HG03060 (cell line): ENCODE data around the gene ARID1B.
A peak's percentile ranks its signal among the peaks of the same experiment; 100 is the strongest.

Experiments
- ATAC-seq: cut with Tn5 transposase; IDR thresholded peaks from one replicate; pipeline ENCODE4 v1.9.1; 2021; ENCODE audit warnings: low read depth, moderate number of reproducible peaks; ENCODE audit not compliant: unreplicated experiment

ARID1B gene

DNA sequence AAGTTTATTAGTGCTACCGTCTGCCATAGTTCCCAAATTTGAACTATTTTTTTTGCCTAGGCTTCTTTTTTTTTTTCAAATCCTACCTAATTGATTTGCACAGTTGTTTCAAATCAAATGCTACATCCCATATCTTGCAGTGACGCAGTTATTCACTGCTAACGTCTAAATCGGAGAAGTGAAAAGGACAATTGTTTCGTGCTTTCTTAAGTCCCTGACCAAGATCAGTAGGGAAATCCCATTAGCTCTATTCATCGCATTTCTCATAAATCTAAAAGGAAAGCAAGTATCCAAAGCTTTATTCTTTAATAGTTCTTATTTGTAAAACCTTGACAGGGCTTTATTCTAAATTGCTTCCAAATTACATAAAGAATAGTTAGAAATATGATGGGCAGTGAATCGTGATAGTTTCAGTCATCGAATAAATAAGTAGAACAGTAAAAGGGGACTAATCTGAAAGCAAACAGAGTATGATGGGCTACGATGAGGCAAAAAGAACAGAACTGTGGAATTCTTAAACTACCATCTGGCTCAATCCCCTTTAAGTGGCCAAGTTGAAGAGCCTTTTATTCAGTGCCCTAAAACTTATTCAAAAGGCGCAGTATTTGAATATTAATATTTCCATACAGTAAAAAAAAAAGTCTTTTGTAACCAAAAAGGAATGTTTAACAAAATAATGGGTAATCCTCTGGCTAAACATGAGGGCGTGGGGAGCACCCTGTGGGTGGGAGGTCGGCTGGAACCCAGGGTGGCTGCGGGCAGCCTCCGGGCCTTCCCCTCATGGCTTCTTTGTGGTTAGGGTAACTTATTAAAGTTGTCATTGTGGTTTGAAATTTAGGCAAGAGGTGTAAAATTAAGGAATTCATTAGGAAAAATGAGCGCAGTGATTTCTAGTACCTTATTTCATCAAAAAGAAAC, 3.0 kb upstream of the ARID1B start:
- ATAC-seq, result no peak

DNA sequence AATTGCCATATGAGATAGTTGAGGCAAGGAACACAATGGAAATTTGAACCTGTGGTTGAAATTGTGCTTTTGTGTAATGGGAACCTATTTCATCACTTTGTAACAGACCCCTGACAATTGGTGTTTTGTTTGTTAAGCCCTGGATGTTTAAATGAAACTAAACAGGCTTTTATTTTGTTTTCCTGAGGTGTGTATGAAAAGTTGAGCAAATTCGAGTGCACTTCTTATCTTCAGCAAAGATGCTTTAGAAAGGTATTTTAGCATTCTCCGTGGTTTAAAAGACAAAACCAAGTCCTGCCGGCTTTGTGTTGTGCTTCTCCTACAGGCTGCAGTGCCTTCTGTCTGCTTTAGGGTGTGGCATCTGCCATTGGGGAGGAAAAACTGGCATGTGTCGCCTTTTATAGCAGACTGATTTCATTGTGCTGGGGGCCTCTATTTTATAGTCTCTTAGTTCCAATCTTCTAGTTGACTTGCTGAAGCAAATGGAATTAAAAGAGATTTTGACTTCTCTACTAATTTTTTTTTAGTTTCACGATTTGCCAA, 2.2 kb upstream of the ARID1B start:
- ATAC-seq, result no peak

DNA sequence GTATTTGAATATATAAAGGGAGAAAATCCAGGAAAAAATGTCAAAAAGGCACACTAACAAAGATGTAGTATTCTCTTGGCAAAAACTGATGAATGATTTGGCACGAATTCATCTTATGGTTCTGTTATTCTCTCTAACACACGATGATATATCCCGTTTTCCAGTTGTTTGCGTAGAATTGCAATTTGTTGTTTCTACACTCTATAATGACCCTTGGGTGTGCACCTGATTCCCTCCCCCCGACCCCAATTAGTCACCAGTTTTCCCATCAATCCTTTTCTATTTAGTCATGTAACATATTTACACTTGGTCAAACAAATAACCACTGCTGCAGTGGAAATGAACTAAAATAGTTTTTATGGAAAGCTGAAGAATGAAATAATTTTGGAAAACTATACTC, 1.5 kb upstream of the ARID1B start:
- no peak for ATAC-seq

DNA sequence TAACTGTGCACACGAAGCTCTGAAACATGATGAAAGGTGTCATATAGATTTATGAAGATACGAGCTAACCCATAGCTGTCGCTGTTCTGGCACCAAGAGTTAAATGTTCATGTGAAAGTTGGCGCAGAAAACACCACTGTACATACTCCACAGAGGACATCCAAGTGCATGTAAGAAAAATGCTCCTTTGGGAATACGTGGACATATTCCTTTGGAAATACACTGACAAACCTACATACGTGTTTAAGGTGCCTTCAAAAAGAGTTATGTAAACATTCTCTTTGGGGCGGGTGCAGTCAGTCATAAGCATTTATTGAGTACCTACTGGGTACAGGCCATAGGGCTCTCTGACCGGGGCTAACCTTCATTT, 723 bp upstream of the ARID1B start:
- no peak for ATAC-seq

DNA sequence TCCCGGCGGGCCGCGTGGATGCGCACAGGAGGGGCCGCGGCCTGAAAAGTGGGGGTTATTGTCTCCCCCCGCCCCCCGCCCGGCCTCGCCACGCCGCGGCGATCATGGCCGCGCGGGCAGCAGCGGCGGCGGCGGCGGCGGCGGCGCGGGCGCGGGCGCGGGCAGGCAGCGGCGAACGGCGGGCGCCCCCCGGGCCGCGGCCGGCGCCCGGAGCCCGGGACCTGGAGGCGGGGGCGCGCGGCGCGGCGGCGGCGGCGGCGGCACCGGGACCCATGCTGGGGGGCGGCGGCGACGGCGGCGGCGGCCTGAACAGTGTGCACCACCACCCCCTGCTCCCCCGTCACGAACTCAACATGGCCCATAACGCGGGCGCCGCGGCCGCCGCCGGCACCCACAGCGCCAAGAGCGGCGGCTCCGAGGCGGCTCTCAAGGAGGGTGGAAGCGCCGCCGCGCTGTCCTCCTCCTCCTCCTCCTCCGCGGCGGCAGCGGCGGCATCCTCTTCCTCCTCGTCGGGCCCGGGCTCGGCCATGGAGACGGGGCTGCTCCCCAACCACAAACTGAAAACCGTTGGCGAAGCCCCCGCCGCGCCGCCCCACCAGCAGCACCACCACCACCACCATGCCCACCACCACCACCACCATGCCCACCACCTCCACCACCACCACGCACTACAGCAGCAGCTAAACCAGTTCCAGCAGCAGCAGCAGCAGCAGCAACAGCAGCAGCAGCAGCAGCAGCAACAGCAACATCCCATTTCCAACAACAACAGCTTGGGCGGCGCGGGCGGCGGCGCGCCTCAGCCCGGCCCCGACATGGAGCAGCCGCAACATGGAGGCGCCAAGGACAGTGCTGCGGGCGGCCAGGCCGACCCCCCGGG, 637 bp downstream of the ARID1B start:
- ATAC-seq, result no peak

DNA sequence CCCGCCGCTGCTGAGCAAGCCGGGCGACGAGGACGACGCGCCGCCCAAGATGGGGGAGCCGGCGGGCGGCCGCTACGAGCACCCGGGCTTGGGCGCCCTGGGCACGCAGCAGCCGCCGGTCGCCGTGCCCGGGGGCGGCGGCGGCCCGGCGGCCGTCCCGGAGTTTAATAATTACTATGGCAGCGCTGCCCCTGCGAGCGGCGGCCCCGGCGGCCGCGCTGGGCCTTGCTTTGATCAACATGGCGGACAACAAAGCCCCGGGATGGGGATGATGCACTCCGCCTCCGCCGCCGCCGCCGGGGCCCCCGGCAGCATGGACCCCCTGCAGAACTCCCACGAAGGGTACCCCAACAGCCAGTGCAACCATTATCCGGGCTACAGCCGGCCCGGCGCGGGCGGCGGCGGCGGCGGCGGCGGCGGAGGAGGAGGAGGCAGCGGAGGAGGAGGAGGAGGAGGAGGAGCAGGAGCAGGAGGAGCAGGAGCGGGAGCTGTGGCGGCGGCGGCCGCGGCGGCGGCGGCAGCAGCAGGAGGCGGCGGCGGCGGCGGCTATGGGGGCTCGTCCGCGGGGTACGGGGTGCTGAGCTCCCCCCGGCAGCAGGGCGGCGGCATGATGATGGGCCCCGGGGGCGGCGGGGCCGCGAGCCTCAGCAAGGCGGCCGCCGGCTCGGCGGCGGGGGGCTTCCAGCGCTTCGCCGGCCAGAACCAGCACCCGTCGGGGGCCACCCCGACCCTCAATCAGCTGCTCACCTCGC, 1.5 kb downstream of the ARID1B start:
- no peak for ATAC-seq

DNA sequence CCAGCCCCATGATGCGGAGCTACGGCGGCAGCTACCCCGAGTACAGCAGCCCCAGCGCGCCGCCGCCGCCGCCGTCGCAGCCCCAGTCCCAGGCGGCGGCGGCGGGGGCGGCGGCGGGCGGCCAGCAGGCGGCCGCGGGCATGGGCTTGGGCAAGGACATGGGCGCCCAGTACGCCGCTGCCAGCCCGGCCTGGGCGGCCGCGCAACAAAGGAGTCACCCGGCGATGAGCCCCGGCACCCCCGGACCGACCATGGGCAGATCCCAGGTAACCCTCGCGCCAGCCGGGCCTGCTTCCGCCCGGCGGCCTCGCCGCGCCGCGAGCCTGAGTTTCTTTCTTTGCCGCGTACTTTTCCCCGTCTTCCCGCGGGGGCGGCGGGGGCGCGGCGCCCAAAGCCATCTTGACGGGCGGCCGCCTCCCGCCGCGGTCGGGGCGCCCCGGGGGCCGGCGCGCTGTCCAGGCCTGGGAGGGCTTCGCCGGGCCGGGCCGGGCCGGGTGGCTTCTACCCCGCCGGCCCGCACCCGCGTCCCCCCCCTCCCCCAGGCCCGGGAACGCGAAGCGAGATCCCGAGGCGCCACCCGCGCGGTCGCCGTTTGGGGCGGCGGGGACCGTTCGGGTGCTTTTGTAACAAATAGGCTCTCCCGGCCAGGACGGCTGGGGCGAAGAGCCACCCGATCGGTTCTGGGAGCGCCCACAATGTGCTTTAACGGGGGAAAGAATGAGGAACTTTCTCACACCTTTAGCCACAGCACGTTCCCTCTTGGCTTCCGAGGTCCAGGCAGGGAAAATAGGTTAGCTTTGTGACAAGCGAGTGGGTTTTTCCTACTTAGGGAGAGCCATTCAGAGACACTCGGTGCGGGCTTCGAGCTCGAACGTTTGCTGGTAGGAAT, 2.3 kb downstream of the ARID1B start:
- ATAC-seq, result no peak

DNA sequence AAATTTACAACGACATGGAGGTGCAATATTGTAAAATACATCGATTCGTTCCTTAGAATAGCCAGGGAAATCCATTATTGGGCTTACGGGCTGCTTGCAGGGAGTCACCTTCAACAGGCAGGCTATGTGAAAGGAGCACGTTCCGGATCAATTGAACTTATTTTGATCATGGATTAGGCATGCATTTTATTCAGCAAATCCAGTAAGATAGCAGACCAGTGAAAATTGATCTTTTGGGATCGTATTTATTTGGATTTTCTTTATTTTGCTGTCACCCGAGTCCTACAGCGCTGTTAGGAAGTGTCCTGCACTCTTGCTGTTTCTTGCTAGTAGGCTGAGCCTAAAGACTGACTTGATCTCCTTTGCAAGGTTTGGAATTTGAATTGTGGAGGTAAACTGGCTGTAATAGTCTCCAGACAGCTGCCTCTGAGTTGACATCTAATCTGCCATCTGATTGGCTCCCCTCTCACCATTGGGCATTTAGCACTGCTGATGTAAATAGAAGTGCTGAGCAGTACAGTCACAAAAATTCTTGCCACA, 3.0 kb downstream of the ARID1B start:
- ATAC-seq, result peak; percentile 63

DNA sequence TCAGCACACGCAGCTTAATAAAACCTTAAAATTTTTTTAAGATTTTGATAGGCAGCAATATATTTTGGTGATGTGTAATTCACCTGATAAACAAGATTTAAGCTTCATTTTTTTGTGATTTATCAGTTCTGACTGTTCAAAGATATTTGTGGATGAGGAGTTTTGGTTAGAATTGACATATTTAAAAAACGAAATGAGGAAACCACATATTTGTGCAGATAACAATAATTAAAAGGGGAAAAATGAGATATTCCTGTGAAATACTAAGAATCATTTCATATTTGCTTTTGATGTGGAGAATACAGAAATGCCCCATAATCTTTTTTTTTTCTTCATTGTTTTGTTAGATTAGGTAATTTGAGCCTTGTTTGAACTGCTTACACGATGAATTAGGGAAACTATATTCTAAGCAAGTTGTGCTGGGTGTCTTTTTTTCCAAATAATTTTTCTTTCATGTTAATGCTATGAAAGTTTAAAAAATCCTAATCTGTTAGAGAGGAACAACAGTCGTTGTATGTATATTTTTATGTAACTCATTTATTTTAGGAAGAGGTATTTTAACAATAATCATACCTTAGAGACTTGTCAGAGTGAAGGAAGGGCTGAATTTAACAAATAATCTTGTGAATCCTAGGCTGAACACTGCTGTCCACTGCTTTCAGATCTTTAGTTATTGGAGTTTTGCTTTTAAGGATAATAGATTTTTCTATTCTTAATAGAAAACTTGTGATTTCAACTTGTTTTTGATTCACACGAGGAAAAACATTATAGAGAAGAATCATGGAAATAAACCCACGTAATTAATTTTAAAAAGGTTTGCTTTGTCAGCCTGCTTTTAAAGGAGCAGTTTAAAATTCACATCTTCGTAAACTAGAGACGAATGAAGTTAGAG, 4.0 kb downstream of the ARID1B start:
- ATAC-seq, result no peak

DNA sequence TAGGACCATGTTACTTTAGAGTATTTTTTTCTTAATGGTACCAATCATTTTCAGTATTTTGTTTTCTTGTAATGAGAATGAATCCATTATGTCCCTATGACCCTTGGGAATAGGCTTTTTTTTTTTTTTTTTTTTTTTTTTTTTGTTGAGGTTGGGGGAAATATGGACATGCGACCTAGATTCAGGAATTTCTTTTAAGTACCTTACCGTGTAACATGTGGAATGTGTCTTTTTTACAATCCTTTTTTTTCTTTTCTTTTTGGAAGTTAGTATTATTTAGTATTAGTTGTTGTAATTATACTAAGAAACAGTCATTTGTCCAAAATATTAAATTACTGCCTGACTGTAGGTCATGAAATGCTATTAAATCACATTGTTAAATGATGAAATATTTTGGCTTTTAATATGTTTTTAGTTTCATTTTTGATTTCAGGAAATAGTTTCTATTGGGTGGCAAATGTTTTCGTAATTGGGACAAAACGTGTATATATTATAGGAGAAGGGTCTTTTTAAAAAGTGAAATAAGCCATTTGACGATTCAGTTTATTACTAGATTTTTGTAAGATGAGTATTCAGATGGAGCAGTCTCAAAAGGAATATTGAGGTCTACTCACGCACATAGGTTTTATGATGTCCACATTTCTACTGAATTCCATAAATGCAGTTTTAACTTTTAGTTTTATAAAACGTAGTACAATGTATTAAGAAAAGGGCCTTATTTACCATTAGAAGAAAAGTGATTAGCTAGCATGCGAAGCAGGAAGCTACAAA, 4.9 kb downstream of the ARID1B start:
- ATAC-seq, result no peak

DNA sequence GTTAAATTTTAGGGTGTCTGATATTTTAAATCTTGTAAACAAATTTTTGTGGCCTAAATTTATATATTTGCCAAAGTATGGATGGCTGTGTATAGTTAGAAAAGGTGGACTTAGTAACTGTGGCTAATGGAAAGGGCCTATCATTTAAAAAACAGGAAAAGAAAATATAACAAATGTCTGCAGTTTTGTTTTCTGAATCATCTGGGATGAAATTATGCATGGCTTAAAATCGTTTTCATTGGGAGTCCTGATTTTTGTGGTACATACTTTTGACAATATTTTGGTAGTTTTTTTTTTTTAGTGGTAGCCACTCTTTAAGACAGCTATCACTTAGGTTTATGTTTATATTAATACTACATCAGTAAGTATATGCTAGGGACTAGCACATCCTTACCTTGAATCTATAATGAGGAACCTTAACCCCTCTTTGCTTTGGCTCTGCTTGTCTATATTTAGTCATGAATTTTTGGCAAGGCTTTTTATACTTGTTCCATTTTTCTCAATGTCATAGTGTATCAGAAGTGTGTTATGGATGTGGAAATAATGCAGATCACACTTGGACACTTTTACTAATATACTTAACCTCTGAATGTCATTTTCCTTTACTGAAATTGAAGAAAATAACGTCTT, 5.6 kb downstream of the ARID1B start:
- ATAC-seq, result no peak

DNA sequence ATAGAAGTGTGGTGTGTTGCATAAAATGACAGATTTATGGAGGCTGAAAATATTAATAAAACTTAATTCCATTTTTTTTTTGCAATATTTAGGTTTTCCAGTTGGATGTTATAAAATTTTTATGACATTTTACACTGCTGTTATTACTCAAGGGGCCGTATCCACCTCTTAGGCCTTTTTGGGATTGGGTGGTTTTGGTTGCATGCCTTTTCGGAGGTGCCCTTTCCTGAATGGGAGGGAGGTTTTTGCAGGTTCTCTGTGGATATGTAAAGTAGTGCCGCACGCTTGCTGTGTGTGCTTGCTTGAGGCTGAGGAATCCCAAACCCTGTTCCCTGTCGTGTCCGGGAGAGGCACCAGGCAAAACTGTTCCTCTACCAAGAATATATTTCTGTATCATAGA, 6.8 kb downstream of the ARID1B start:
- ATAC-seq, result no peak

DNA sequence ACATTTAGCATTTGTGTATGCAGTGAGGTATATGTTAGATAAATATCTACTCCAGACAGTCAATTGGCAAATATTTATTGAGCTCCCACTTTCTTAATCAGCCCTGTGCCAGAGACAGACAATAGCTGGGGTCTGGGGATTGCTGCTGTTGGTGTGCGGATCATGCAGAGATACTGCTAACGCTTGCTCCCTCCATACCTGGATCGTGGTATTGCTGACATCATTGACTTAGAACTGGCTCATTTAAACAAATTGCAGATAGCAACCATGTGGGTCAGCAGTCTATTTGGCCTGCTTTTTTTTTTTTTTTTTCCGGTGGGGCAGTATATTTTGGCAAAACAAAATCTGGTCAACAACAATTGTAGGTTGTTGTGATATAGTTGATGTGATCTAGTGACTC, 9.5 kb downstream of the ARID1B start:
- ATAC-seq, result no peak

DNA sequence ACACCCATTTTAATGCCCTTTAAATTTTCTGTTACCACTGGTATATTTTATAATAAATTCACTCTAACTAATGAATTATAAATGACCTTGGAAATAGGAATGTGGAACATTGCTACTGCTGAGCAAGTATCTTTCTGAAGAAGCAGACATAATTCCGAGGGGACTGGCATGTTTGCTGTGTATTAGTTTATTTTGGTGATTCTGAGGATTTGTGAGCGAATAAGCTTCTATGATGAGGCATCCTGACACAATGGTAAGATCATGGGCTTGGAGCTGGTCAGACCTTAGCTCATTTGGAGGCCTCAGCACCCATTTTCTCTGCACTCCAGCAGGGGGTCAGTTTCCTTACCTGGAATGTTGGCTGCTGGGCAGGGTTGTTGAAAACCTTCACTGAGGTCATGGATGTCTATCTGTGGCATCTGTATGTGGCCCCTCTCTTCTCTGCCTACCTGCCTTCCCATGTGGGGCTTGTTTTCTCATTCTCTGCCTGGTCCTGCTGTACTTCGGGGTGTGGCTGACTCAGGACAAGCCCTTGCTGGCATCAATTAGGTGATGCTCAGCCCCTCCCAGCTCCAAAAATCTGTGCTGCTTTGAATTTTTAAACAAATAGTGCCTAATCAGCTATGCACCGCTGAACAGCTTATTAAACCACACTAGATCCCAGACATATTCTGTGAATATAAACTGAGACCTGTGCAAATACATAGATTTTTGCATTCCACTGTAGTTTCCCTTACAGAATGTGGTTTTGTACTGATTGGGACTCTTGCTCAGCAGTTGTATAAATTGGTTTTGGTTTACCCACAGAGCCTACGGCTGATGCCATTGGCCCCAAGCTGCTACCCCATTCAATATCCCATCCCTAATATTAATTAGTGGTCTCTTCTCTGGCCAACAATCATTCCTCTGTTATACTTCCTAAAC, 10.7 kb downstream of the ARID1B start:
- no peak for ATAC-seq

DNA sequence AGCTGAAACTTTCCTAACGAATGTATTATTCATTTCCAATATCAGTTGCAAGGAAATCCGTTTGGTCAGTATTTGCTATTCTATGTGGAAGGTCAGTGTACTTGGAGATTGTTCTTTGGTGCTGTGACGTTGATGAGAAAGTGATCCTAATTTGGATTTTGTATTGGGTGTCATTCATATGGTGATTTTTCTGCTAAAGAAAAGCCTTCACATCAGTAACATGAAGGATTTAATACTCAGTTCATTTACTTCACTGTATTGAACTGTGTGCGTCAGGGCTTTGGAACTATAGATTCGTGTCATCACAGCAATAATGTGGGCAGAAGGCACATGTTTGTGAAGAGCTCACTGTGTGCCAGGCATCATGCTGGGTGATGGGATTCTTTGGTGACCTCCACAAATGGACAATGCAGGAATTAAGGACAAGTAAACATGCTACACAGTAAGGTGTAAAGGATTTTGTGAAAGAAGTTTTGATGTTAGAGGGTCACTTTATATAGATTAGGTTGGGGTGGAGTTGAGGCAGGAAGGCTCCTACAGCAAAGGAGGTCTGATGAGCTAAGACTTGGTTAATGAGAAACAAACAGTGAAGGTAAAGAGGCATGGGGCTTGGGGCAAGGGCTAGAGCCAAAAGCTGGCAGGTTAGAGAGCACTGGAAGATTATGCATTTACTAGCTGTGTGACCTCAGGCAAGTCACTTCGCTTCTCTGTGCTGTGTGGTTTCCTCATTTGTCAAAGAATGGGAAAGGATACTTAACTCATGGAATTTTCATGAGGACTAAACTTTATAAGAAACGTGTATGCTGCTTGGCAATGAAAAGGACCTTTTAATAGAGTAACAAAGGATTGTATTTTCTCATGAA, 12.1 kb downstream of the ARID1B start:
- no peak for ATAC-seq
